ENCODE measurements around the gene MLIP.

Gene MLIP

DNA sequence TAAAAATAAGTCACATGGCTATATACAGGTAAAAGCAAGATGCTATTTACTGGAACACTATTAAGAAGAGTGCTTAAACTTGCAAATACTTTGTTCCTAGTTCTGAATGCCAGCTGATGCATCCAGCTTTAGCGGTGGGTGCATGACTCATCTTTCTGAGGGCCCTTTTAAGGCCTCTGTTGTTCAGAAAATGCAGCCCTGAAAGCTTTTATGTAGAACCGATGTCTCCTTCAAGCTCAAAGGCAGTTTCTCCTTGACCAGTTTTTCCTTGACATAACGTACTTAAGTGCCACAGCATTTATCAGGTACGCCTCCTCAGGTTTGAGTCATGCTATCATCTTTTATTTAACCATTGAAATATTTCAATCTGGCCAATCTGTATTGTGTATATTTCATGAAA, 82.8 kb downstream of the MLIP start:
- H4K91ac ChIP-seq (ENCODE audit: low read depth, low read length), result no peak overlapping the region
- no peak overlapping the region for H3K14ac ChIP-seq (ENCODE audit: low read length)
- DNase-seq, result peak in 1 of 2 donors; percentile 17
- no peak overlapping the region for H2BK120ac ChIP-seq (ENCODE audit: insufficient read depth, low read length, poor library complexity)
- peak overlapping the region; percentile 43 for H3K4me2 ChIP-seq (ENCODE audit: low read length)
- no peak overlapping the region for H2AK5ac ChIP-seq (ENCODE audit: low read length)
- H3K79me2 ChIP-seq (ENCODE audit: control insufficient read depth, insufficient read depth, low read length, poor library complexity), result no peaks in the 10 kb centered on the region
- H3K27ac ChIP-seq (ENCODE audit: low read depth, low read length), result peak overlapping the region; percentile 82
- no peak overlapping the region for H2BK12ac ChIP-seq (ENCODE audit: low read length)
- no peak overlapping the region for H2AFZ ChIP-seq (ENCODE audit: insufficient read depth, low read length, poor library complexity)
- no peak overlapping the region for H4K8ac ChIP-seq (ENCODE audit: low read depth, low read length)
- H3K9me3 ChIP-seq (ENCODE audit: insufficient read depth, low read depth, low read length), result no peaks in the 10 kb centered on the region
- whole genome bisulfite sequencing (ENCODE audit: extremely low coverage, insufficient coverage, insufficient read length), result no CpG with 5 or more reads among the region's 4 CpGs
- no peaks in the 10 kb centered on the region for H3K27me3 ChIP-seq (ENCODE audit: insufficient read depth, low read length)
- H3K4me1 ChIP-seq (ENCODE audit: control insufficient read depth in 1 of 2, insufficient read depth in 2 of 2, low read length in 2 of 2), result no peaks in the 10 kb centered on the region
- no peaks in the 10 kb centered on the region for H3K36me3 ChIP-seq (ENCODE audit: control insufficient read depth in 1 of 2, insufficient read depth in 2 of 2, low read length in 2 of 2)
- H3K23ac ChIP-seq (ENCODE audit: low read length), result no peak overlapping the region
- no peak overlapping the region for H3K4ac ChIP-seq (ENCODE audit: low read depth, low read length)
- no peak overlapping the region for H3K18ac ChIP-seq (ENCODE audit: low read length)
- no peak overlapping the region for H3K4me3 ChIP-seq (ENCODE audit: low read depth, low read length)
- no peak overlapping the region for H2BK5ac ChIP-seq (ENCODE audit: low read depth, low read length, poor library complexity)
- H4K12ac ChIP-seq (ENCODE audit: low read depth, low read length), result no peak overlapping the region
- no peaks in the 10 kb centered on the region for H3K79me1 ChIP-seq (ENCODE audit: low read length)
- no peak overlapping the region for H3K9ac ChIP-seq (ENCODE audit: low read length)

- H2BK5ac ChIP-seq (ENCODE audit: low read depth, low read length, poor library complexity), result no peak overlapping the region
- no peak overlapping the region for H4K91ac ChIP-seq (ENCODE audit: low read depth, low read length)
- no peak overlapping the region for H2BK120ac ChIP-seq (ENCODE audit: insufficient read depth, low read length, poor library complexity)
- no peak overlapping the region for H4K8ac ChIP-seq (ENCODE audit: low read depth, low read length)
- H3K4me1 ChIP-seq (ENCODE audit: control insufficient read depth in 1 of 2, insufficient read depth in 2 of 2, low read length in 2 of 2), result no peaks in the 10 kb centered on the region
- no peak overlapping the region for H3K9ac ChIP-seq (ENCODE audit: low read length)
- no peak overlapping the region for H3K4me3 ChIP-seq (ENCODE audit: low read depth, low read length)
- no CpG with 5 or more reads among the region's 3 CpGs for WGBS (ENCODE audit: extremely low coverage, insufficient coverage, insufficient read length)
- H3K27me3 ChIP-seq (ENCODE audit: insufficient read depth, low read length), result no peaks in the 10 kb centered on the region
- H3K27ac ChIP-seq (ENCODE audit: low read depth, low read length), result no peak overlapping the region
- no peaks in the 10 kb centered on the region for H3K79me2 ChIP-seq (ENCODE audit: control insufficient read depth, insufficient read depth, low read length, poor library complexity)
- H3K14ac ChIP-seq (ENCODE audit: low read length), result no peak overlapping the region
- H3K4ac ChIP-seq (ENCODE audit: low read depth, low read length), result no peak overlapping the region
- H3K79me1 ChIP-seq (ENCODE audit: low read length), result no peaks in the 10 kb centered on the region
- H2AK5ac ChIP-seq (ENCODE audit: low read length), result no peak overlapping the region
- H3K18ac ChIP-seq (ENCODE audit: low read length), result no peak overlapping the region
- no peak for DNase-seq
- no peaks in the 10 kb centered on the region for H3K36me3 ChIP-seq (ENCODE audit: control insufficient read depth in 1 of 2, insufficient read depth in 2 of 2, low read length in 2 of 2)
- no peak overlapping the region for H2BK12ac ChIP-seq (ENCODE audit: low read length)
- no peak overlapping the region for H2AFZ ChIP-seq (ENCODE audit: insufficient read depth, low read length, poor library complexity)
- H3K4me2 ChIP-seq (ENCODE audit: low read length), result no peak overlapping the region
- no peak overlapping the region for H4K12ac ChIP-seq (ENCODE audit: low read depth, low read length)
- no peaks in the 10 kb centered on the region for H3K9me3 ChIP-seq (ENCODE audit: insufficient read depth, low read depth, low read length)
- H3K23ac ChIP-seq (ENCODE audit: low read length), result no peak overlapping the region
These were observed 84.4 kb downstream of the MLIP start for GRCh38 chr6:54195637-54196036.

GRCh38 chr6:54196905-54197304, 85.7 kb downstream of the MLIP start:
- Histone ChIP-seq H4K8ac (ENCODE audit: low read depth, low read length) (no peak overlapping the region), H3K27me3 (ENCODE audit: insufficient read depth, low read length) (no peaks in the 10 kb centered on the region), H3K4me1 (ENCODE audit: control insufficient read depth in 1 of 2, insufficient read depth in 2 of 2, low read length in 2 of 2) (no peaks in the 10 kb centered on the region), H4K12ac (ENCODE audit: low read depth, low read length) (no peak overlapping the region), H3K4ac (ENCODE audit: low read depth, low read length) (no peak overlapping the region), H3K36me3 (ENCODE audit: control insufficient read depth in 1 of 2, insufficient read depth in 2 of 2, low read length in 2 of 2) (no peaks in the 10 kb centered on the region), H3K9me3 (ENCODE audit: insufficient read depth, low read depth, low read length) (no peaks in the 10 kb centered on the region), H3K23ac (ENCODE audit: low read length) (no peak overlapping the region), H3K79me1 (ENCODE audit: low read length) (no peaks in the 10 kb centered on the region), H4K91ac (ENCODE audit: low read depth, low read length) (no peak overlapping the region), H2BK12ac (ENCODE audit: low read length) (no peak overlapping the region), H2BK120ac (ENCODE audit: insufficient read depth, low read length, poor library complexity) (no peak overlapping the region), H3K18ac (ENCODE audit: low read length) (no peak overlapping the region), H3K27ac (ENCODE audit: low read depth, low read length) (no peak overlapping the region), H2AFZ (ENCODE audit: insufficient read depth, low read length, poor library complexity) (no peak overlapping the region), H2BK5ac (ENCODE audit: low read depth, low read length, poor library complexity) (no peak overlapping the region), H3K79me2 (ENCODE audit: control insufficient read depth, insufficient read depth, low read length, poor library complexity) (no peaks in the 10 kb centered on the region), H3K9ac (ENCODE audit: low read length) (no peak overlapping the region), H3K4me3 (ENCODE audit: low read depth, low read length) (no peak overlapping the region), H3K14ac (ENCODE audit: low read length) (no peak overlapping the region), H3K4me2 (ENCODE audit: low read length) (no peak overlapping the region), H2AK5ac (ENCODE audit: low read length) (no peak overlapping the region)
- WGBS (ENCODE audit: extremely low coverage, insufficient coverage, insufficient read length), result no CpG with 5 or more reads among the region's 3 CpGs
- DNase-seq, result no peak

GRCh38 chr6:54198134-54198533, 86.9 kb downstream of the MLIP start:
- H3K36me3 ChIP-seq (ENCODE audit: control insufficient read depth in 1 of 2, insufficient read depth in 2 of 2, low read length in 2 of 2), result no peaks in the 10 kb centered on the region
- H4K12ac ChIP-seq (ENCODE audit: low read depth, low read length), result no peak overlapping the region
- no peak overlapping the region for H3K18ac ChIP-seq (ENCODE audit: low read length)
- no peaks in the 10 kb centered on the region for H3K27me3 ChIP-seq (ENCODE audit: insufficient read depth, low read length)
- no peak overlapping the region for H2BK12ac ChIP-seq (ENCODE audit: low read length)
- H3K4ac ChIP-seq (ENCODE audit: low read depth, low read length), result no peak overlapping the region
- H3K4me2 ChIP-seq (ENCODE audit: low read length), result no peak overlapping the region
- H2BK5ac ChIP-seq (ENCODE audit: low read depth, low read length, poor library complexity), result no peak overlapping the region
- H3K9me3 ChIP-seq (ENCODE audit: insufficient read depth, low read depth, low read length), result no peaks in the 10 kb centered on the region
- no peaks in the 10 kb centered on the region for H3K4me1 ChIP-seq (ENCODE audit: control insufficient read depth in 1 of 2, insufficient read depth in 2 of 2, low read length in 2 of 2)
- no peaks in the 10 kb centered on the region for H3K79me1 ChIP-seq (ENCODE audit: low read length)
- no peak overlapping the region for H3K27ac ChIP-seq (ENCODE audit: low read depth, low read length)
- peak in 1 of 2 donors; percentile 37 for DNase-seq
- H3K4me3 ChIP-seq (ENCODE audit: low read depth, low read length), result no peak overlapping the region
- H4K91ac ChIP-seq (ENCODE audit: low read depth, low read length), result no peak overlapping the region
- no peak overlapping the region for H3K14ac ChIP-seq (ENCODE audit: low read length)
- H3K23ac ChIP-seq (ENCODE audit: low read length), result no peak overlapping the region
- no peaks in the 10 kb centered on the region for H3K79me2 ChIP-seq (ENCODE audit: control insufficient read depth, insufficient read depth, low read length, poor library complexity)
- H4K8ac ChIP-seq (ENCODE audit: low read depth, low read length), result no peak overlapping the region
- H2AK5ac ChIP-seq (ENCODE audit: low read length), result no peak overlapping the region
- H3K9ac ChIP-seq (ENCODE audit: low read length), result no peak overlapping the region
- no CpG with 5 or more reads among the region's 3 CpGs for WGBS (ENCODE audit: extremely low coverage, insufficient coverage, insufficient read length)
- no peak overlapping the region for H2BK120ac ChIP-seq (ENCODE audit: insufficient read depth, low read length, poor library complexity)
- no peak overlapping the region for H2AFZ ChIP-seq (ENCODE audit: insufficient read depth, low read length, poor library complexity)
